GM19239 (cell line): Measurements from ENCODE around the gene ZNF579.
"Not testable (repeated sequence)": the region's sequence is repeated elsewhere in the genome, so short reads cannot be mapped to it uniquely, and the experiment has no call there.

Source experiments
- DNase-seq: peaks from one replicate; pipeline ENCODE4 v3.0.0; 2011; ENCODE audit warnings: low spot score; ENCODE audit not compliant: insufficient read length
- FAIRE-seq: peaks from 2 replicates; lab custom pipeline; 2011; peaks lifted over from hg19 to GRCh38; lab: Jason Lieb, UNC

The ZNF579 gene

GRCh38 chr19:55578761-55579747 lies 1.6 kb downstream of the ZNF579 start:
- no peak for FAIRE-seq
- DNase-seq, result no peak

GRCh38 chr19:55578031-55578760 lies 2.5 kb downstream of the ZNF579 start:
- DNase-seq, result no peak

GRCh38 chr19:55576746-55577145 lies 3.9 kb downstream of the ZNF579 start:
- FAIRE-seq, result no peak
- DNase-seq, result no peak

More at GRCh38 chr19:55578031-55578760, 2.5 kb downstream of the ZNF579 start:
- no peak for FAIRE-seq

- FAIRE-seq, DNase-seq: not testable (repeated sequence)
Measured at GRCh38 chr19:55573929-55574328, 6.7 kb downstream of the ZNF579 start.

GRCh38 chr19:55569477-55569876 lies 11.2 kb downstream of the ZNF579 start:
- FAIRE-seq, result not testable (repeated sequence)

GRCh38 chr19:55567708-55568328 lies 12.8 kb downstream of the ZNF579 start:
- FAIRE-seq, result no peak

More at GRCh38 chr19:55569477-55569876, 11.2 kb downstream of the ZNF579 start:
- not testable (repeated sequence) for DNase-seq

GRCh38 chr19:55566823-55567222 lies 13.8 kb downstream of the ZNF579 start:
- no peak for DNase-seq
- FAIRE-seq, result no peak

More at GRCh38 chr19:55567708-55568328, 12.8 kb downstream of the ZNF579 start:
- DNase-seq, result no peak

- FAIRE-seq (no peak), DNase-seq (no peak)
Measured at GRCh38 chr19:55563261-55563690, 17.4 kb downstream of the ZNF579 start.

GRCh38 chr19:55559684-55560083 lies 21.0 kb downstream of the ZNF579 start:
- FAIRE-seq, result no peak
- DNase-seq, result no peak

- DNase-seq (no peak), FAIRE-seq (no peak)
Measured at GRCh38 chr19:55554741-55555152, 25.9 kb downstream of the ZNF579 start.

- DNase-seq, result no peak
- no peak for FAIRE-seq
Measured at GRCh38 chr19:55554302-55554701, 26.3 kb downstream of the ZNF579 start.

- FAIRE-seq (no peak), DNase-seq (no peak)
Measured at GRCh38 chr19:55553217-55554182, 27.1 kb downstream of the ZNF579 start.

GRCh38 chr19:55552620-55553019 lies 28.0 kb downstream of the ZNF579 start:
- DNase-seq (no peak), FAIRE-seq (no peak)

GRCh38 chr19:55552206-55552605 lies 28.4 kb downstream of the ZNF579 start:
- FAIRE-seq, result no peak
- DNase-seq, result no peak

GRCh38 chr19:55550321-55550650 lies 30.4 kb downstream of the ZNF579 start:
- no peak for FAIRE-seq

GRCh38 chr19:55549500-55550320 lies 30.9 kb downstream of the ZNF579 start:
- DNase-seq (no peak), FAIRE-seq (no peak)

More at GRCh38 chr19:55550321-55550650, 30.4 kb downstream of the ZNF579 start:
- DNase-seq, result no peak

GRCh38 chr19:55546822-55547614 lies 33.6 kb downstream of the ZNF579 start:
- DNase-seq (no peak), FAIRE-seq (no peak)

GRCh38 chr19:55546011-55546410 lies 34.6 kb downstream of the ZNF579 start:
- DNase-seq (no peak), FAIRE-seq (no peak)
